GM10266 (cell line): Measurements from ENCODE around the gene SLC39A6.

ENCODE experiments used
- DNase-seq: peaks from one replicate; pipeline ENCODE4 v3.0.0; 2012; ENCODE audit errors: extremely low spot score
- TF ChIP-seq, protein P1 (sequence below): IDR thresholded peaks from 2 replicates; pipeline ENCODE4 v1.5.1; 2012; ENCODE audit warnings: mild to moderate bottlenecking, low read depth; ENCODE audit not compliant: control insufficient read depth, insufficient read depth; ENCODE audit errors: missing control alignments

The SLC39A6 gene

GRCh38 chr18:36112302-36112701 is 16.8 kb downstream of the SLC39A6 start:
- no peak for DNase-seq
- TF ChIP-seq, protein P1, sequence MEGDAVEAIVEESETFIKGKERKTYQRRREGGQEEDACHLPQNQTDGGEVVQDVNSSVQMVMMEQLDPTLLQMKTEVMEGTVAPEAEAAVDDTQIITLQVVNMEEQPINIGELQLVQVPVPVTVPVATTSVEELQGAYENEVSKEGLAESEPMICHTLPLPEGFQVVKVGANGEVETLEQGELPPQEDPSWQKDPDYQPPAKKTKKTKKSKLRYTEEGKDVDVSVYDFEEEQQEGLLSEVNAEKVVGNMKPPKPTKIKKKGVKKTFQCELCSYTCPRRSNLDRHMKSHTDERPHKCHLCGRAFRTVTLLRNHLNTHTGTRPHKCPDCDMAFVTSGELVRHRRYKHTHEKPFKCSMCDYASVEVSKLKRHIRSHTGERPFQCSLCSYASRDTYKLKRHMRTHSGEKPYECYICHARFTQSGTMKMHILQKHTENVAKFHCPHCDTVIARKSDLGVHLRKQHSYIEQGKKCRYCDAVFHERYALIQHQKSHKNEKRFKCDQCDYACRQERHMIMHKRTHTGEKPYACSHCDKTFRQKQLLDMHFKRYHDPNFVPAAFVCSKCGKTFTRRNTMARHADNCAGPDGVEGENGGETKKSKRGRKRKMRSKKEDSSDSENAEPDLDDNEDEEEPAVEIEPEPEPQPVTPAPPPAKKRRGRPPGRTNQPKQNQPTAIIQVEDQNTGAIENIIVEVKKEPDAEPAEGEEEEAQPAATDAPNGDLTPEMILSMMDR = no peak

GRCh38 chr18:36109737-36110136 is 19.4 kb downstream of the SLC39A6 start:
- TF ChIP-seq, protein P1 = no peak
- no peak for DNase-seq

DNA sequence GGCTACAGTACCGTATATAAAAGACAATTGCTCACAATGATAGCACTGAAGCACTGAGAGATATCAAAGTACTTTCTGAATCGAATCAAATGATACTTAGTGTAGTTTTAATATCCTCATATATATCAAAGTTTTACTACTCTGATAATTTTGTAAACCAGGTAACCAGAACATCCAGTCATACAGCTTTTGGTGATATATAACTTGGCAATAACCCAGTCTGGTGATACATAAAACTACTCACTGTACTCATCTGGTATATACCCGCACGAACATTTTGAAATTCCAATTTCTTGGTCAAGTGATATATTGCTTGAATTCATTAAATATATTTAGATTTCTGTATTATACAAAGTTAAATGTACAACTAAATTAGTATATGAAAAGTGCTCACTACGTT is 20.5 kb downstream of the SLC39A6 start:
- DNase-seq = no peak
- TF ChIP-seq, protein P1 = no peak

DNA sequence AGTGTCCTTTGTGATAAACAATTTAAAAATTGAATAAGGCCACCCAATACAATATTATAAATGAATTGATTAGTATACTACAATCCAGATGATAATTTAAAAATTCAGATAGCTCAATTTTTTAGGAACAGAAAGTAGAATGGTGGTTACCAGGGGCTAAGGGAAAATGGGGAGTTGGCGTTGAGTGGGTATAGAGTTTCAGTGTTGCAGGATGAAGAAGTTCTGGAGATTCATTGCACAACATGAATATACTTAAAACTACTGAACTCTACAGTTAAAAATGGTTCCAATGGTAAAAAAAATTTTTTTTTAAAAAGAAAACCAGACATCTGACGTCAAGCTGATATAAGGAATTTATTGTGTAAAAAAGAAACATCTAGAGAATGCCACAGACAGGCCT is 20.9 kb downstream of the SLC39A6 start:
- no peak for DNase-seq
- TF ChIP-seq, protein P1 = no peak

GRCh38 chr18:36107477-36107876 is 21.7 kb downstream of the SLC39A6 start:
- DNase-seq = no peak
- TF ChIP-seq, protein P1 = no peak

GRCh38 chr18:36104749-36105148 is 24.4 kb downstream of the SLC39A6 start:
- DNase-seq = no peak
- TF ChIP-seq, protein P1 = no peak

- TF ChIP-seq, protein P1 = no peak
Measured at GRCh38 chr18:36101943-36102342, 27.2 kb downstream of the SLC39A6 start.

More at GRCh38 chr18:36101943-36102342, 27.2 kb downstream of the SLC39A6 start:
- no peak for DNase-seq
